NT2/D1 (cell line): ENCODE measurements around the gene DPEP2NB.

Experiments used
- YY1 ChIP-seq: IDR thresholded peaks from 2 replicates; pipeline ENCODE4 v1.6.1; 2011; ENCODE audit not compliant: insufficient read length, insufficient read depth
- ZNF274 ChIP-seq: IDR thresholded peaks from 2 replicates; pipeline ENCODE4 v1.6.1; 2011; ENCODE audit warnings: mild to moderate bottlenecking, low read depth, low read length

DNA sequence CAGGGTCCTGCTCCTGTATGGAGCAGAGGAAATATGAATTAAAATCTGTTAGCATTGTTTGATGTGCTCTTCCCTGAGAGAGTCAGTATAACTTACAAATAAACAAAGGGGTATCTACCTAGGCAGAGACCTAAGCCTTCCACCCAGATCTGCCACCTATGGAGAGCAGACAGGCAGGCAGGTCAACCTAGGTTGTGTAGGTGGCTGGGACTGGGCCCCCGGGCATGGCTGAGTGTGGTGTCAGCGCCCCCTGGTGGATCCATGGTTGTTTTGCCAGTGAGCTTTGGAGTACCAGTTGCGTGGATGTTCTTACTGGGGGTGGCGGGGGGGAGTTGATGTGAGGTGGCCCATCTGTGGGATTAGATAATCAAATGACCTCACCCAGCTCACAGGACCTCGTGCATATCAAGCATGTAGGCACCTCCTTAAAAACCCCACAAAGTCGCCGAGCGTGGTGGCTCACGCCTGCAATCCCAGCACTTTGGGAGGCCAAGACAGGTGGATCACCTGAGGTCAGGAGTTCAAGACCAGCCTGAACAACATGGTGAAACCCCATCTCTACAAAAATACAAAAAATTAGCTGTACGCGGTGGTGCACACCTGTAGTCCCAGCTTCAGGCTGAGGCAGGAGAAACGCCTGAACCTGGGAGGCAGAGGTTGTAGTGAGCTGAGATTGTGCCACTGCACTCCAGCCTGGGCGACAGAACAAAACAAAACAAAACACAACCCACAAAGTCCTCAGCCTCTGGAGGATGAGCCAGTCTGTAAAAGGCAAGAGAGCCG lies 25.0 kb upstream of the DPEP2NB start:
- TF ChIP-seq YY1 (no peak), ZNF274 (no peak)
